Loucy (cell line): ENCODE measurements around the gene RPL27.

Experiments used
- H2AFZ ChIP-seq: fragments of 200-600 bp; sonication (generic); 2 replicates; pipeline ENCODE4 v1.6.0; 2016; ENCODE audit warnings: antibody characterized with exemption, mild to moderate bottlenecking, low read length, moderate library complexity
- H3F3A ChIP-seq: fragments of 200-600 bp; 2 replicates; pipeline ENCODE4 v1.6.0; 2016; ENCODE audit warnings: antibody characterized with exemption, low read depth, mild to moderate bottlenecking
- H3K27me3 ChIP-seq: fragments of 200-600 bp; sonication (generic); 2 replicates; pipeline ENCODE4 v1.6.1; 2014; ENCODE audit warnings: low read length, mild to moderate bottlenecking; ENCODE audit not compliant: insufficient read depth, poor library complexity, severe bottlenecking
- H3K36me3 ChIP-seq: fragments of 200-600 bp; sonication (generic); 2 replicates; pipeline ENCODE4 v1.6.1; 2016; ENCODE audit warnings: low read length; ENCODE audit not compliant: insufficient read depth
- H3K4me1 ChIP-seq: fragments of 200-600 bp; sonication (generic); 2 replicates; pipeline ENCODE4 v1.5.1; 2014; ENCODE audit warnings: low read length, mild to moderate bottlenecking; ENCODE audit not compliant: insufficient read depth, poor library complexity, severe bottlenecking
- H3K4me2 ChIP-seq: fragments of 200-600 bp; sonication (generic); 2 replicates; pipeline ENCODE4 v1.6.0; 2014; ENCODE audit warnings: antibody characterized with exemption, low read length, low read depth, mild to moderate bottlenecking; ENCODE audit not compliant: poor library complexity, severe bottlenecking
- H3K4me3 ChIP-seq: fragments of 200-600 bp; sonication (generic); 2 replicates; pipeline ENCODE4 v1.5.1; 2014; ENCODE audit warnings: low read length, mild to moderate bottlenecking, mixed read lengths; ENCODE audit not compliant: poor library complexity, severe bottlenecking
- H3K79me2 ChIP-seq: fragments of 200-600 bp; sonication (generic); 2 replicates; pipeline ENCODE4 v1.6.1; 2014; ENCODE audit warnings: low read length; ENCODE audit not compliant: insufficient read depth
- H3K9ac ChIP-seq: fragments of 200-600 bp; sonication (generic); 2 replicates; pipeline ENCODE4 v1.6.0; 2014; ENCODE audit warnings: mild to moderate bottlenecking, low read depth, low read length, moderate library complexity; ENCODE audit not compliant: poor library complexity, severe bottlenecking
- H3K9me2 ChIP-seq: fragments of 200-600 bp; sonication (generic); replicated peaks from 2 replicates; pipeline ENCODE4 v1.6.1; 2016; ENCODE audit warnings: low read depth, low read length, mixed read lengths
- H3K9me3 ChIP-seq: fragments of 200-600 bp; sonication (generic); 2 replicates; pipeline ENCODE4 v1.6.1; 2014; ENCODE audit warnings: mild to moderate bottlenecking, antibody characterized with exemption, low read length, low read depth; ENCODE audit not compliant: insufficient read depth
- H4K20me1 ChIP-seq: fragments of 200-600 bp; sonication (generic); 2 replicates; pipeline ENCODE4 v1.6.0; 2014; ENCODE audit warnings: antibody characterized with exemption, low read length, mild to moderate bottlenecking; ENCODE audit not compliant: insufficient read depth, poor library complexity, severe bottlenecking
- EZH2phosphoT487 ChIP-seq: fragments of 200-600 bp; IDR thresholded peaks from 2 replicates; pipeline ENCODE4 v1.6.1; 2018; ENCODE audit warnings: antibody characterized with exemption, mild to moderate bottlenecking, moderate library complexity, borderline replicate concordance
- TF ChIP-seq, protein P1 (sequence below): fragments of 200-600 bp; sonication (generic); conservative IDR thresholded peaks from 2 replicates; pipeline ENCODE4 v1.5.1; 2014; ENCODE audit warnings: mild to moderate bottlenecking, antibody characterized with exemption, low read length

RPL27 gene

DNA sequence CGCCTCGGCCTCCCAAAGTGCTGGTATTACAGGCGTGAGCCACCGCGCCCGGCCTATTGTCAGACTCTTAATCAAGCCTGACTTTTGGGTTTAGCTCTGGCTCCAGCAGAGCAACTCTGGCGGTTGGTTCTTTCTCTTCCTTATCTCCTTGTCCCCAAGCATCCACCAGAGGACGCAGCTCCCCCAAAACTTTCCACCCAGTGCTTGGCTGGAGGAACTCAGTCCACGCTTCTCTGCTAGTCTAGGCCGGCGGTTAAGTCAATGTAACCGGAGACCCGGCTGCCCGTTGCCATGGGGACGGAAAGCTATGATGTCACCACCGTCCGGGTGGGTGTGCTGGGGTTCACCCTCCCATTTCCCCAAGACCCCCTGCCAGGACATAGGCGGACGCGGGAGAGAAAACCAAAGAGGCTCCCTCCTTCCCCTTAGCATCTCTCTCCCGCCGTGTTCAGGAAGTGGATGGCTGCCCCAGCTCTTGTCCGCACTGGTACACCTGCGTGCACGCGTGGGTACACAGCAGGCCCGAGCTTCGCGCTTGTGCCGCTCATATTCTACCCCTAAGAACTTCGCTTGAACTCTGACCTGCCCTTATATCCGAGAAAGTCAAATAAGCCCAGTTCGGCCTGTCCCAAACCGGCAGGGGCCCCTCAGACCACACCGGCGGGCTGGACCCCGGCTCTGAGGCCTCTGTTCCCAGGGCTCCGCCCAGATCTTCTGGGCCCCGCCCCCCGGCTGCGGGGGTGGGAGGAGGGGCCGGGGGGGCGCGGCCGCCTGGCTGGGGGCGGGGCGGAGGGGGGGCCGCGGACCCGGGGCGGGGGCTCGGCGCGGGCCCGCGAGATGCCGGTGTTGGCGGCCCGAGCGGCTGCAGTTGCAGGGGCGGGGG, 26.4 kb downstream of the RPL27 start, which contains the start of gene RND2:
TSS of gene RND2 (plus strand) at position 825 of the 883 bp plus-strand sequence. CDS start 117 bp downstream, outside the sequence.
- TF ChIP-seq EZH2phosphoT487: no peak
- TF ChIP-seq, protein P1, sequence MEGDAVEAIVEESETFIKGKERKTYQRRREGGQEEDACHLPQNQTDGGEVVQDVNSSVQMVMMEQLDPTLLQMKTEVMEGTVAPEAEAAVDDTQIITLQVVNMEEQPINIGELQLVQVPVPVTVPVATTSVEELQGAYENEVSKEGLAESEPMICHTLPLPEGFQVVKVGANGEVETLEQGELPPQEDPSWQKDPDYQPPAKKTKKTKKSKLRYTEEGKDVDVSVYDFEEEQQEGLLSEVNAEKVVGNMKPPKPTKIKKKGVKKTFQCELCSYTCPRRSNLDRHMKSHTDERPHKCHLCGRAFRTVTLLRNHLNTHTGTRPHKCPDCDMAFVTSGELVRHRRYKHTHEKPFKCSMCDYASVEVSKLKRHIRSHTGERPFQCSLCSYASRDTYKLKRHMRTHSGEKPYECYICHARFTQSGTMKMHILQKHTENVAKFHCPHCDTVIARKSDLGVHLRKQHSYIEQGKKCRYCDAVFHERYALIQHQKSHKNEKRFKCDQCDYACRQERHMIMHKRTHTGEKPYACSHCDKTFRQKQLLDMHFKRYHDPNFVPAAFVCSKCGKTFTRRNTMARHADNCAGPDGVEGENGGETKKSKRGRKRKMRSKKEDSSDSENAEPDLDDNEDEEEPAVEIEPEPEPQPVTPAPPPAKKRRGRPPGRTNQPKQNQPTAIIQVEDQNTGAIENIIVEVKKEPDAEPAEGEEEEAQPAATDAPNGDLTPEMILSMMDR: peak; percentile 80
- Histone ChIP-seq H3K79me2 (peaks cover 22% of the 10 kb centered on the region), H3K4me1 (peaks cover 31% of the 10 kb centered on the region), H3K9me2 (no peaks in the 10 kb centered on the region), H3K27me3 (no peaks in the 10 kb centered on the region), H3K4me3 (peak within 1 kb of the TSS; percentile 76), H3K9ac (peak within 1 kb of the TSS; percentile 65), H3F3A (peaks cover 11% of the 10 kb centered on the region; the same call in 1 of the 2 replicates), H4K20me1 (peaks cover 12% of the 10 kb centered on the region), H3K4me2 (peak within 1 kb of the TSS; percentile 89), H3K9me3 (no peaks in the 10 kb centered on the region), H3K36me3 (no peaks in the 10 kb centered on the region), H2AFZ (peak within 1 kb of the TSS; percentile 89)

DNA sequence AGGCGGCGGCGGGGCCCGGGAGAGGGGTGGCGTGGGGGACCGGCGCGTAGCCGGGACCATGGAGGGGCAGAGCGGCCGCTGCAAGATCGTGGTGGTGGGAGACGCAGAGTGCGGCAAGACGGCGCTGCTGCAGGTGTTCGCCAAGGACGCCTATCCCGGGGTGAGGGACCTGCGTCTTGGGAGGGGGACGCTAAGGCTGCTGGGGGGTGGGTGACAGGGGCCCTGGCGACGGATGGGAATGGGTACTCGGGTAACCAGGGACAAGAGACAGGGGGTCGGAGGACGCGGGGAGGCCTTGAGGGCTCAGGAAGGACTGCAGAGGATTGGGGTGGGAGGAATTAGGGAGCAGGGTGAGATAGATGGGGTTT, 27.1 kb downstream of the RPL27 start:
- H3K27me3 ChIP-seq: no peaks in the 10 kb centered on the region
- H3K4me1 ChIP-seq: peaks cover 25% of the 10 kb centered on the region
- no peak overlapping the region for H3K9ac ChIP-seq
- H3K79me2 ChIP-seq: peaks cover 16% of the 10 kb centered on the region
- H3F3A ChIP-seq: peaks cover 11% of the 10 kb centered on the region; the same call in 1 of the 2 replicates
- no peak overlapping the region for H3K4me2 ChIP-seq
- peaks cover 6% of the 10 kb centered on the region for H4K20me1 ChIP-seq
- TF ChIP-seq EZH2phosphoT487: no peak
- TF ChIP-seq, protein P1: no peak
- no peaks in the 10 kb centered on the region for H3K9me3 ChIP-seq
- H3K36me3 ChIP-seq: no peaks in the 10 kb centered on the region
- H3K9me2 ChIP-seq: no peaks in the 10 kb centered on the region
- no peak overlapping the region for H2AFZ ChIP-seq
- H3K4me3 ChIP-seq: no peak overlapping the region

DNA sequence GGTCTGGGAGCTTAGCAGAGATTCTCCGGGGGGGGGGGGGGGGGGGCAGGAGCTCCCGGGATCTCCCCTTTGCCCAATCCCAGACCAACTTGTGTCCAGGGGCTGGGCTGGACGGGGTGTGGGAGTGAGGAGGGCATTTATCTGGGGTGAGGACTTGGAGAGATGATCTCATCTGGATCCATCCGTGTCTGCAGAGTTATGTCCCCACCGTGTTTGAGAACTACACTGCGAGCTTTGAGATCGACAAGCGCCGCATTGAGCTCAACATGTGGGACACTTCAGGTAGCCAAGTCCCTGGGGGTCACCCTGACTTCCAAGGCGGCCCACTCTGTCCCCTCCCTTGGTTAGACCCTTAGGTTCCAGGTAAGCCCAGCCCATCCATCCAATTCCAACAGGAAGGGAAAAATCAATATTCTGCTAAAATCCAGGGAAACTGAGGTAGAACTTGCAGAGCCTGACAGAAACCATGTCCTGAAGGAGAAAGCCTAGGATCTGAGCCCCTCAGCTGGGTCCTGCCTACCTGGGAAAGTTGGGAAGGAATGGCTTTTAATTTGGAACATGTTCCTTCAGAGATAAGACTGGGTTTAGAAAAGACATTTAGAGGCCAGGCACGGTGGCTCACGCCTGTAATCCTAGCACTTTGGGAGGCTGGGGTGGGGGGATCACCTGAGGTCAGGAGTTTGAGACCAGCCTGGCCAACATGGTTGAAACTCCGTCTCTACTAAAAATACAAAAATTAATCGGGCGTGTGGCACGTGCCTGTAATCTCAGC, 27.7 kb downstream of the RPL27 start:
- H3K79me2 ChIP-seq: peaks cover 9% of the 10 kb centered on the region
- H3K9me3 ChIP-seq: no peaks in the 10 kb centered on the region
- no peak overlapping the region for H3K4me2 ChIP-seq
- TF ChIP-seq EZH2phosphoT487: no peak
- TF ChIP-seq, protein P1: no peak
- peaks cover under 1% of the 10 kb centered on the region for H4K20me1 ChIP-seq
- no peaks in the 10 kb centered on the region for H3K36me3 ChIP-seq
- no peaks in the 10 kb centered on the region for H3K9me2 ChIP-seq
- H3F3A ChIP-seq: peaks cover 11% of the 10 kb centered on the region; the same call in 1 of the 2 replicates
- H3K4me3 ChIP-seq: no peak overlapping the region
- no peaks in the 10 kb centered on the region for H3K27me3 ChIP-seq
- no peak overlapping the region for H3K9ac ChIP-seq
- H2AFZ ChIP-seq: no peak overlapping the region
- H3K4me1 ChIP-seq: peaks cover 19% of the 10 kb centered on the region
